GM12873 (cell line): ENCODE data around the gene KLHL35.

ENCODE experiments used
- CTCF ChIP-seq: IDR thresholded peaks from 2 replicates; pipeline ENCODE4 v1.5.1; 2012; ENCODE audit warnings: low read depth, mild to moderate bottlenecking, moderate library complexity, low read length, control low read depth; ENCODE audit not compliant: insufficient read depth; ENCODE audit errors: missing control alignments

The KLHL35 gene

GRCh38 chr11:75443043-75443442, 10.0 kb upstream of the KLHL35 start:
- TF ChIP-seq CTCF = no peak

- TF ChIP-seq CTCF = no peak
Measured at GRCh38 chr11:75442161-75442885, 9.3 kb upstream of the KLHL35 start.

- no peak for TF ChIP-seq CTCF
Measured at GRCh38 chr11:75441804-75442132, 8.8 kb upstream of the KLHL35 start.

- TF ChIP-seq CTCF = no peak
Measured at GRCh38 chr11:75440960-75441803, 8.2 kb upstream of the KLHL35 start.

GRCh38 chr11:75439495-75440120, 6.6 kb upstream of the KLHL35 start:
- no peak for TF ChIP-seq CTCF

- TF ChIP-seq CTCF = no peak
Measured at GRCh38 chr11:75439026-75439425, 6.0 kb upstream of the KLHL35 start.
